Measurements from ENCODE around the gene ZYG11B.

DNA sequence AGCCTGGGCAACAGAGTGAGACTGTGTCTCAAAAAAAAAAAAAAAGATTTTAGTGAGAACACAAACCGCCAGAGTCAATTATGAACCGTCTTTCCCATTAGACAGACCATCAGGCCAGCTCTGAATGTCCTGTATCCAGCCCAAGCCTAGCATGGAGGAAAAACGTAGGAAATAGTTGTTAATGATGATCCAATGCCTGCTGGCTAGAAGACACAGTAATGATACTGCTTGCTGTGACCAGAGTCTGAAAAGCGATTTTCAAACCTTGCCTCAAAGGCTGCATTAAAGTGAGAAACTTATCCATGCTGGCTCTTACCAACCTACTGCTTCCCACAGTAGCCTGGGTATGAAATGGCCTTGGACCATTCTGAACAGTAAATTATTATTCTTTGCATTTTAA is 45.1 kb upstream of the ZYG11B start:
- TF ChIP-seq, protein P1, sequence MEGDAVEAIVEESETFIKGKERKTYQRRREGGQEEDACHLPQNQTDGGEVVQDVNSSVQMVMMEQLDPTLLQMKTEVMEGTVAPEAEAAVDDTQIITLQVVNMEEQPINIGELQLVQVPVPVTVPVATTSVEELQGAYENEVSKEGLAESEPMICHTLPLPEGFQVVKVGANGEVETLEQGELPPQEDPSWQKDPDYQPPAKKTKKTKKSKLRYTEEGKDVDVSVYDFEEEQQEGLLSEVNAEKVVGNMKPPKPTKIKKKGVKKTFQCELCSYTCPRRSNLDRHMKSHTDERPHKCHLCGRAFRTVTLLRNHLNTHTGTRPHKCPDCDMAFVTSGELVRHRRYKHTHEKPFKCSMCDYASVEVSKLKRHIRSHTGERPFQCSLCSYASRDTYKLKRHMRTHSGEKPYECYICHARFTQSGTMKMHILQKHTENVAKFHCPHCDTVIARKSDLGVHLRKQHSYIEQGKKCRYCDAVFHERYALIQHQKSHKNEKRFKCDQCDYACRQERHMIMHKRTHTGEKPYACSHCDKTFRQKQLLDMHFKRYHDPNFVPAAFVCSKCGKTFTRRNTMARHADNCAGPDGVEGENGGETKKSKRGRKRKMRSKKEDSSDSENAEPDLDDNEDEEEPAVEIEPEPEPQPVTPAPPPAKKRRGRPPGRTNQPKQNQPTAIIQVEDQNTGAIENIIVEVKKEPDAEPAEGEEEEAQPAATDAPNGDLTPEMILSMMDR (IDR thresholded peaks at IDR 0.05) = no peak
- no peak for TF ChIP-seq POLR2A (IDR thresholded peaks at IDR 0.05)

Measured in breast epithelium (tissue), 3 donors.